Esophagus squamous epithelium (tissue), 5 donors: ENCODE measurements around the gene SYT17. TPM values are rescaled to one million over a fixed set of nuclear protein-coding genes. Genes with fewer than 3 reads are reported as not detected.
A peak's percentile ranks its signal among the peaks of the same experiment; 100 is the strongest.

ENCODE experiments used
- DNase-seq: peaks from one replicate; lab custom pipeline; 2025; lab: John Stamatoyannopoulos, UW
- H3K27ac ChIP-seq, 4 donors: fragments of 200-600 bp; sonication (generic); one replicate each; pipeline ENCODE4 v1.5.1; 2016 to 2019; ENCODE audit warnings: mild to moderate bottlenecking in 1 of 4
- H3K27me3 ChIP-seq, 4 donors: fragments of 200-600 bp; sonication (generic); 1 replicate in 3 of 4; 2 replicates in 1 of 4; pipeline versions ENCODE4 v1.5.1 to v1.6.0; 2017 to 2021; ENCODE audit warnings: antibody characterized with exemption in 1 of 4
- H3K36me3 ChIP-seq, 3 donors: fragments of 200-600 bp; sonication (generic); one replicate each; pipeline ENCODE4 v1.5.1; 2016 to 2019
- H3K4me1 ChIP-seq, 3 donors: fragments of 200-600 bp; sonication (generic); one replicate each; pipeline ENCODE4 v1.5.1; 2017 to 2019
- H3K4me3 ChIP-seq, 4 donors: fragments of 200-600 bp; sonication (generic); 1 replicate in 3 of 4; 2 replicates in 1 of 4; pipeline ENCODE4 v1.5.1; 2016 to 2019; ENCODE audit warnings: mild to moderate bottlenecking in 2 of 4, moderate library complexity in 1 of 4
- H3K9me3 ChIP-seq, 3 donors: fragments of 200-600 bp; sonication (generic); one replicate each; pipeline ENCODE4 v1.5.1; 2016 to 2019
- CTCF ChIP-seq, 6 experiments: fragments of 450-650 bp in 4 of 6; fragments of 200-600 bp in 2 of 6; sonication (generic) in 2 of 6; IDR thresholded peaks; one replicate each; pipeline ENCODE4 v1.5.1; 2016 to 2019; ENCODE audit warnings: antibody characterized with exemption in 6 of 6, mild to moderate bottlenecking in 4 of 6, moderate library complexity in 4 of 6
- POLR2A ChIP-seq, 4 donors: fragments of 450-650 bp; IDR thresholded peaks; one replicate each; pipeline ENCODE4 v1.6.1; 2017; ENCODE audit warnings: antibody characterized with exemption in 4 of 4, mild to moderate bottlenecking in 4 of 4, moderate library complexity in 3 of 4
- WGBS, 2 donors: methylation state at CpG; one replicate each; pipeline ENCODE4 v1.1.5; 2018; 5-methylcytosine and 5-hydroxymethylcytosine counted together
- intact Hi-C: fragments of 100-400 bp; cut with DNase I; formaldehyde crosslinking; loops from one replicate; pipeline ENCODE4 v1.15.0; 2022
- total RNA-seq, 4 donors: library from RNA; depleted of rRNA; stranded (reverse); fragments of >200 nt; gene quantifications; one replicate each; pipeline ENCODE4 v1.1.0, GENCODE V29; 2016
- donor health status: DM: yes; HTN: yes; CAD: no.

The SYT17 gene
- total RNA-seq, 4 donors from 2014 or later, result 0.88 to 7.6 (median 4.7) TPM

DNA sequence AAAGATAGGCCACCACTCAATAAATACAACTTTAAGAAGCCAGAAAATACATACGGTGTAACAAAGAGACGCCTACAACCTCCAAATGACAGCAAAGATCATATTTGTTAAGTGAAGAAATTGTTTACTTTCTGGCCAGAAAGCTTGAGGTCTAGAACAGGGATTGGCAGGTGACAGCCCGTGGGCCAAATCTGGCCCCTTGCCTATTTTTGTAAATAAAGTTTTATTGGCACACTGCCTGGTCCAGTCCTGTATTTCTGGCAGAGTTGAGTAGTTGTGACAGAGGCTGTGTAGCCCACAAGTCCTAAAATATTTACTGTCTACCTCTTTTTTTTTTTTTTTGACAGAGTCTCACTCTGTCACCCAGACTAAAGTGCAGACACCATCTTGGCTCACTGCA lies 114.1 kb downstream of the SYT17 start:
- no peaks in the 10 kb centered on the region for H3K9me3 ChIP-seq
- H3K36me3 ChIP-seq, result no peaks in the 10 kb centered on the region
- no peak for DNase-seq
- 49 to 65% methylated on average over 3 of the region's 3 CpGs for WGBS, 2 donors
- H3K27me3 ChIP-seq, result no peaks in the 10 kb centered on the region
- no peak overlapping the region for H3K27ac ChIP-seq
- no peak for TF ChIP-seq CTCF (IDR thresholded peaks at IDR 0.05)
- no peak for TF ChIP-seq POLR2A (IDR thresholded peaks at IDR 0.05)
- peaks cover 0 to 18% (median 0%) of the 10 kb centered on the region in 3 donors for H3K4me1 ChIP-seq
- no peak overlapping the region for H3K4me3 ChIP-seq
- intact Hi-C loops, result no loop called here

DNA sequence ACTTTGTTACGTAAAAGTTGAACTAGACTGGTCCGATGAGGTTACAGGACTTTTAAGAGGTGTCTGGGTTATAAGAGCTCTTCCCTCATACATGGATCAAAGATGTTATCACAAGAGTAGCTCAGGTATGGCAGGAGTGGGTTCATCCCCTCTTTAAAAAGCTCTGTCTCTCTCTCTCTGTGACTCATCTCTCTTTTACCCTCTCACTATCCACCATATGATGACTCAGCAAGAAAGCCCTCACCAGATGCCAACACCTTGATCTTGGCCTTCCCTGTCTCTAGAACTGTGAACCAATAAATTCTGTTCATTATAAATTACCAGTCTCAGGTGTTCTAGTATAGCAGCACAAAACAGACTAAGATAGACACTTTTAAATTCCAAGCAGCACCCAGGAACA lies 115.6 kb downstream of the SYT17 start:
- no peak for DNase-seq
- H3K27me3 ChIP-seq, result no peaks in the 10 kb centered on the region
- H3K9me3 ChIP-seq, result no peaks in the 10 kb centered on the region
- H3K4me1 ChIP-seq, result peaks cover 0 to 24% (median 0%) of the 10 kb centered on the region in 3 donors
- intact Hi-C loops, result no loop called here
- whole genome bisulfite sequencing, 2 donors, result 69 to 89% methylated on average over 2 of the region's 2 CpGs
- TF ChIP-seq POLR2A (IDR thresholded peaks at IDR 0.05) (no peak), CTCF (IDR thresholded peaks at IDR 0.05) (no peak)
- H3K4me3 ChIP-seq, result no peak overlapping the region
- peak overlapping the region in 1 of 4 donors; percentile 15 for H3K27ac ChIP-seq
- no peaks in the 10 kb centered on the region for H3K36me3 ChIP-seq

DNA sequence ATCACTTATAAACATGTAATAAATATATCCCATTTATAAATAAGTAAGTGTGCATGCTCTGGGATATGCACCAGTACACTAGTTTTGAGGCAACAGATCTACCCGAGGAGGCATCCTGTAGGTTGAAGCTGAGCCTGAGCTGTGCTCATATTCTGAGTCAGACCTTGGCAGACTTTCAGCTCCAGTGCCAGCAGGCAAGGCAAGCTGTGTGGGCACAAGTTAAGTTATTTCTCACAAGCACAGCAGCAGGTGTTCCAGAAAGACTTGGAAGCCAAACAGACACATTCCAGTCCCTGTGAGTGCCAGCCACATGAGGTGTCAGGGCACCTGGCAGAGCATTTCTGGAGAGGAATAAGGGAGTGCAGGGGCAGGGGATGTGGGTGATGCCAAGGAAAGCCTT lies 116.2 kb downstream of the SYT17 start:
- peaks cover 0 to 28% (median 0%) of the 10 kb centered on the region in 3 donors for H3K4me1 ChIP-seq
- H3K4me3 ChIP-seq, result no peak overlapping the region
- no peaks in the 10 kb centered on the region for H3K9me3 ChIP-seq
- intact Hi-C loops, result no loop called here
- 18 to 33% methylated on average over 1 of the region's 1 CpG for WGBS, 2 donors
- DNase-seq, result no peak
- H3K27me3 ChIP-seq, result no peaks in the 10 kb centered on the region
- H3K36me3 ChIP-seq, result no peaks in the 10 kb centered on the region
- H3K27ac ChIP-seq, result peak overlapping the region in 1 of 4 donors; percentile 15
- no peak for TF ChIP-seq POLR2A (IDR thresholded peaks at IDR 0.05)
- TF ChIP-seq CTCF (IDR thresholded peaks at IDR 0.05), result no peak

- Histone ChIP-seq H3K4me1 (peaks cover 0 to 37% (median 0%) of the 10 kb centered on the region in 3 donors), H3K9me3 (no peaks in the 10 kb centered on the region), H3K36me3 (no peaks in the 10 kb centered on the region), H3K4me3 (no peak within 1 kb of the TSS), H3K27me3 (no peaks in the 10 kb centered on the region), H3K27ac (no peak within 1 kb of the TSS)
- no peak for DNase-seq
- 43 to 77% methylated on average over 1 to 2 of the region's 2 CpGs for WGBS, 2 donors
- intact Hi-C loops, result no loop called here
- no peak for TF ChIP-seq CTCF (IDR thresholded peaks at IDR 0.05)
- no peak for TF ChIP-seq POLR2A (IDR thresholded peaks at IDR 0.05)
Observed at GRCh38 chr16:19285431-19285830, 117.4 kb downstream of the SYT17 start, which contains the start of gene CLEC19A. Gene CLEC19A (plus strand): TSS chr16:19285731. CDS start chr16:19285852, 121 bp downstream.

DNA sequence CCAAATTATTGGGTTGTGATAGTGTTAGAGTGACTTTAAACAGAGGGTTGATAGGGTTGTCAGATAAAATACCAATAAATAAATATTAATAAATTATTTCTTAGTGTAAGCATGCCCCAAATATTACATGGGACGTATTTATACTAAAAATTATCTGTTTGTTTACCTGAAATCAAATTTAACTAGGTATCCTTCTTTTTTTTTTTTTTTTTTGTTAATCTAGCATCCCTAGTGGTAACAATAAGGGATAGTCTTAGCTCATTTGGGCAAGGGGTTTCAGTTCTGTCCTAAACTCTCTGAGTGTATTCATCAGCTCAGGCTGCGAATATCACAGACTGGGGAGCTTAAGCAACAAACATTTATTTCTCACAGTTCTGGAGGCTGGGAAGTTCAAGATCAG lies 118.8 kb downstream of the SYT17 start:
- intact Hi-C loops, result no loop called here
- Histone ChIP-seq H3K4me3 (no peak overlapping the region), H3K36me3 (no peaks in the 10 kb centered on the region), H3K4me1 (peaks cover 0 to 48% (median 6%) of the 10 kb centered on the region in 3 donors), H3K9me3 (no peaks in the 10 kb centered on the region), H3K27ac (no peak overlapping the region), H3K27me3 (no peaks in the 10 kb centered on the region)
- no peak for DNase-seq
- TF ChIP-seq CTCF (IDR thresholded peaks at IDR 0.05), result no peak
- TF ChIP-seq POLR2A (IDR thresholded peaks at IDR 0.05), result no peak
- WGBS, 2 donors, result 90% methylated on average over 2 of the region's 2 CpGs
